Mesodermal cell (in vitro differentiated cells): ENCODE measurements around the gene HELZ.
"Not testable (repeated sequence)": the region's sequence is repeated elsewhere in the genome, so short reads cannot be mapped to it uniquely, and the experiment has no call there.

Experiments used
- H3K27ac ChIP-seq: 2 replicates; pipeline ENCODE4 v1.7.0; 2013; ENCODE audit warnings: mild to moderate bottlenecking, low read depth, low read length, moderate library complexity; ENCODE audit not compliant: severe bottlenecking
- H3K36me3 ChIP-seq: 2 replicates; pipeline ENCODE4 v1.7.1; 2013; ENCODE audit warnings: mild to moderate bottlenecking, low read length, moderate library complexity; ENCODE audit not compliant: control insufficient read depth, insufficient read depth
- H3K4me1 ChIP-seq: one replicate; pipeline ENCODE4 v1.7.1; 2013; ENCODE audit warnings: mild to moderate bottlenecking, low read length; ENCODE audit not compliant: insufficient read depth, control insufficient read depth, poor library complexity, severe bottlenecking
- H3K4me3 ChIP-seq: 2 replicates; pipeline ENCODE4 v1.7.0; 2013; ENCODE audit warnings: low read length, control low read depth, mild to moderate bottlenecking; ENCODE audit not compliant: insufficient read depth, poor library complexity, severe bottlenecking; ENCODE audit errors: extremely low read depth
- H3K9me3 ChIP-seq: 2 replicates; pipeline ENCODE4 v1.7.1; 2013; ENCODE audit warnings: mild to moderate bottlenecking, low read length, moderate library complexity; ENCODE audit not compliant: control insufficient read depth
- WGBS, 2 experiments: methylation state at CpG; one replicate each; pipeline ENCODE4 v1.1.5; 2013; ENCODE audit warnings: missing lambda C conversion rate in 2 of 2; ENCODE audit not compliant: insufficient coverage in 2 of 2; 5-methylcytosine and 5-hydroxymethylcytosine counted together

The HELZ gene

DNA sequence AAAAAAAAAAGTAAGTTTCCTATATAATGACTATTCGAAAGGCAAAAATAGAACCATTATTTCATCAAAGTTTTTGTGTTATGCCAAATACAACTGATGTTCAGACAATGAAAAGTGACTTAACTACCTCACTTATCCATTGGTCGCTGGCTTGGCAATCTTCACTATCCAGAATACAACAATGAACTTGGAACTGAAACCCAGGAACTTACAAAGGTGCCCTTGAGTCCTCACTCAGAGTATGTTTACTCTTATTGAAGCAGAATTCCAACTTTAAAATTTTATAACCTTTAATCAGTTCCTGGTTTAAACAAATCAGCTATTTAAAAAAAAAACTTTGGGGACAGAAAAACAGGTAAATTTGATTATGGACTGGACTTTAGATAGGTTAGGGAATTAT is 34.1 kb downstream of the HELZ start:
- no peak overlapping the region for H3K27ac ChIP-seq

DNA sequence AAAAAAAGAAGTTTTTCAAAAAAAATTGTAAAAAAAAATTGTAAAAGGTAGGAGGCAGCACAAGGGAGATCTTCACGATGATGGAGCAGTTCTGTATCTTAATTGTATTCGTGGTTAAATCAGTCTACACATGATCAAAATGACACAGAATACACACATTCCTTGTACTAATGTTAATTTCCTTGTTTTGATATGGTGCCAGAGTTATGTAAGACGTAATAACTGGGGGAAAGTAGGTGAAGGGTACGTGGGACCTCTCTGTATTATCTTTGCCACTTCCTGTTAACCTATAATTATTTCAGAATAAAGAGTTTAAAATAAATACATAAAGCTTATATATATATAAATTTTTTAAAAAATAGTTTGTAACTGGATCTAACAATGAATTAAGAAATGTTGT is 36.8 kb downstream of the HELZ start:
- Histone ChIP-seq H3K27ac (no peak overlapping the region), H3K4me1 (no peaks in the 10 kb centered on the region), H3K4me3 (no peak overlapping the region), H3K9me3 (no peaks in the 10 kb centered on the region), H3K36me3 (peaks cover 13% of the 10 kb centered on the region)
- no CpG with 5 or more reads among the region's 4 CpGs for WGBS, 2 experiments

More for the DNA sequence above, 34.1 kb downstream of the HELZ start:
- WGBS, 2 experiments: 80 to 100% methylated on average over 1 of the region's 2 CpGs
- Histone ChIP-seq H3K4me3 (no peak overlapping the region), H3K36me3 (peaks cover 32% of the 10 kb centered on the region), H3K9me3 (no peaks in the 10 kb centered on the region), H3K4me1 (no peaks in the 10 kb centered on the region)

DNA sequence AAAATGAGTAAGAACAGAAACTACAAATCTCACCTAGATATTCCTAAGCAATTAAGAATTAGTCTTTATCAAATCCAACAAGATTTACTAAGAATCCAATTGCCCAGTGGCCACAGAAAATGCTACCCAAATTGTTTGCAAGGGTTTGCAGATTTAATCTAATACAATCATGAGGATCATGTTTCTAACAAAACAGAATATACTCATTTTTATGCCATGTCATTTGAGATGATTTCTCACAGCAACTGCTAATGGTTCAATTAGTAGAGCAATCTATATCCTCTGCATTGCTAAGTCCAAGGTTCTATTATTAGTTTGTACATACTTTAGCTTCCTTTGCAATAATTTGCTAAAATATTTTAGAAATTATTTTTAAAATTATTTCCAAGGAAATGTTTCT is 41.2 kb downstream of the HELZ start:
- no peaks in the 10 kb centered on the region for H3K9me3 ChIP-seq
- no peak overlapping the region for H3K4me3 ChIP-seq
- no peaks in the 10 kb centered on the region for H3K4me1 ChIP-seq
- H3K27ac ChIP-seq: no peak overlapping the region
- peaks cover 39% of the 10 kb centered on the region for H3K36me3 ChIP-seq

DNA sequence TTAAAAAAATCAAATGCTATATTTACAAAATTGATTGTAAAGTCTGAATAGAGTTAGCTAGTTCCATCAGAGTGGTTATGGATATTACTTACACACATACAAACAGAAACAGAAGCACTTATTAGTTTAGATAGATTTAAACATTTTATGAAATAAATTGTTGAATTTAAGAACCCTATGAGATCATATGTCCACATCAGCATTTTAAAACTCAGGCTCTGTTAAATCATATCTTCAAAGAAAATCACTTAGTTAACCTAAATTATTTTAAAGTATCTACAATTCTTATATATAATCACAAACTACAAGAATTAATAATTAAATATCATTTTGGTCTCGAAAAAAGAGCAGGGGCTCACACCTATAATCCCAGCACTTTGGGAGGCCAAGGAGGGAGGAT is 42.5 kb downstream of the HELZ start:
- WGBS, 2 experiments: no CpG with 5 or more reads among the region's 1 CpG
- Histone ChIP-seq H3K9me3 (no peaks in the 10 kb centered on the region), H3K36me3 (peaks cover 35% of the 10 kb centered on the region), H3K4me1 (no peaks in the 10 kb centered on the region), H3K4me3 (no peak overlapping the region), H3K27ac (no peak overlapping the region)

DNA sequence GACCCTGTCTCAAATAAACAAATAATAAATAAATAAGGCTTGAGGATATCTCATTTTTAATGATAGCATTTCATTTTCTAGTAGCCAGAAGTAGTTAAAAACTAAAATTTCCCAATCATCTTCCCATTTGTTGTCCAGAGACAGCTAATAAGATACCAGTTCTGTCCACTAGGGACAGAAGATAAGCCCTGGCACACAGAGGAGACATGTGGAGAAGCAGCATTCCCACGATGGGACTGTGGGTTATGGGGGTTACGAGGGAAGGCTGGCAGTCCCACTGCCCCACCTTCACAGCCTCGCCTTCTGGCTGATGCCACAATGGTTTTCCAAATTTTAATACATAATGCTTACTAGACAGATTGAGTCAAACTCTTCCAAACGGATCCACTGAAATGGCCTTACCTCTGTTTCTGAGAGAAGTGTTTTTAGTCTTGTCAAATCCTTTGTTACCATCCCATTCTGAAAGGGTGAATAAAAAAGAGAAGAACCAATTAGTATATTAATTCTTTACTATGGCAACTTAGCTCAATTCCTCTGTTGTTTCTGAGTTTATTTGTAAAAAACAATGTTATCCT is 44.2 kb downstream of the HELZ start:
- no peaks in the 10 kb centered on the region for H3K9me3 ChIP-seq
- peaks cover 44% of the 10 kb centered on the region for H3K36me3 ChIP-seq
- H3K27ac ChIP-seq: no peak overlapping the region
- 80% methylated on average over 2 of the region's 4 CpGs; no CpG with 5 or more reads in 1 of the 2 experiments for WGBS, 2 experiments
- H3K4me3 ChIP-seq: no peak overlapping the region
- no peaks in the 10 kb centered on the region for H3K4me1 ChIP-seq

DNA sequence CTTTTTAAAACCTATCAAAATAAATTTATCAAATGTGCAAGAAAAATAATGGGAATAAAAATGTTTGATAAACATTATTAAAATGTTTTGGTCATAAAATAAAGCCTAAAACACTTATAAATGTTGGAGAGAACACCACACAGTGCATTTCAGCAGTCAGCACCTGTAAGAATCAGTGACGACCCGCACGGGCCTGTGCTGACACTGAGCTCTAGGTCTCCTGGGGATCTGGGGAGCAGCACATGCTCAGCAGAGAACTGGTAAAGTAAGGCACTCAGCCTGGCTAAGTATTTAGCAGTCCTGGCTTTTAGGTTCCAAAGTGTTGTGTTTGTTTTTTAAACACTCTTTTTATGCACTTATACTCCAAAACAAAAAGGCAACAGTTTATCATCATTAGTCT is 46.9 kb downstream of the HELZ start:
- H3K4me3 ChIP-seq: no peak overlapping the region
- H3K36me3 ChIP-seq: peaks cover 41% of the 10 kb centered on the region
- no peak overlapping the region for H3K27ac ChIP-seq
- WGBS, 2 experiments: 95 to 98% methylated on average over 3 of the region's 3 CpGs
- H3K4me1 ChIP-seq: peaks cover 12% of the 10 kb centered on the region
- no peaks in the 10 kb centered on the region for H3K9me3 ChIP-seq

DNA sequence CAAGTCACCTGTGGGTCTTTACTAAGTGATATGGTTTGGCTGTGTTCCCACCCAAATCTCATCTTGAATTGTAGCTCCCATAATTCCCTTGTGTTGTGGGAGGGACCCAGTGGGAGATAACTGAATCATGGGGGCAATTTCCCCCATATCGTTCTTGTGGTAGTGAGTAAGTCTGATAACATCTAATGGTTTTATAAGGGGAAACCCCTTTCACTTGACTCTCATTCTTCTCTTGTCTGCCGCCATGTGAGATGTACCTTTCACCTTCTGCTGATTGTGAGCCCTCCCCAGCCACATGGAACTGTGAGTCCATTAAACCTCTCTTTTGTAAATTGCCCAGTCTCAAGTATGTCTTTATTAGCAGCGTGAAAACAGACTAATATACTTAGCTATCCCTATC is 48.0 kb downstream of the HELZ start:
- not testable (repeated sequence) for H3K4me3 ChIP-seq, H3K9me3 ChIP-seq, H3K27ac ChIP-seq
- WGBS, 2 experiments: 92 to 96% methylated on average over 2 of the region's 3 CpGs
- Histone ChIP-seq H3K36me3 (peaks cover 33% of the 10 kb centered on the region), H3K4me1 (peaks cover 12% of the 10 kb centered on the region)

DNA sequence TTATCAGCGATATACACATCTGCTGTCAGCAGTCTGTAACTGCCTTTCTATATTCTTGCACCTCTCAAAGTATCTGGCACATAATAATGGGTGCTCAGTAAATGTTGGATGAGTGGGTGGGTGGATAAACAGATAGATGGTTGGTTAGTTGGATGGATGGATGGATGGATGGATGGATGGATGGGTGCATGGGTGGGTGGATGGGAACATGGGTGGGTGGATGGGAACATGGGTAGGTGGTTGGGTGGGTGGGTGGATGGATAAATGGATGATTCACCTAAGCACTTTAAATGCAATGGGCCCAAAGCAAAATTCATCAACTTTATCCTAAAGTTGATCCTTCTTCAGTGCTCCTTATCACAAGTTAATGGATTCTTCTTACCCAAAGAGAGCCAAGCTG is 48.6 kb downstream of the HELZ start:
- Histone ChIP-seq H3K27ac (no peak overlapping the region), H3K4me1 (peaks cover 12% of the 10 kb centered on the region), H3K9me3 (no peaks in the 10 kb centered on the region), H3K36me3 (peaks cover 33% of the 10 kb centered on the region), H3K4me3 (no peak overlapping the region)
- WGBS, 2 experiments: 86 to 100% methylated on average over 1 of the region's 1 CpG

DNA sequence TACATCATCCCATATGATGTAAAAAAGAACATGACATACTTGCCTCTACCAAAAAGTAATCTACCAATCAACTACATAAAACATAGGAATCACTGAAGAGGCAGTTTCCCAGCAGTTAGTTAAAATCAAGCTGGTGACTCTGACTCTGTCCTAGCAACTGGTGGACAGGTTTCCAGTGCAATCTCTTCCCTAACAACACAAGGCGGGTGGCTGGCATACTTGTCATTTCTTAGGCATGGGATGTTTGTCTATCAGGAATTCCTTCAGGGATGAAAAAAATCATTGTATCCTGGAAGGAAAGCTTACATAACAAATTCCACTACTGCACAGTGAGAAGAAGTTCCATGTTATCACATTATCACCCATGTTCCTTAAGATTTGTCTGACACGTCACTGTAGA is 50.9 kb downstream of the HELZ start:
- no CpG with 5 or more reads among the region's 2 CpGs for WGBS, 2 experiments
- Histone ChIP-seq H3K4me3 (no peak overlapping the region), H3K4me1 (peaks cover 12% of the 10 kb centered on the region), H3K9me3 (no peaks in the 10 kb centered on the region), H3K36me3 (peaks cover 14% of the 10 kb centered on the region), H3K27ac (peak overlapping the region; percentile 55)

DNA sequence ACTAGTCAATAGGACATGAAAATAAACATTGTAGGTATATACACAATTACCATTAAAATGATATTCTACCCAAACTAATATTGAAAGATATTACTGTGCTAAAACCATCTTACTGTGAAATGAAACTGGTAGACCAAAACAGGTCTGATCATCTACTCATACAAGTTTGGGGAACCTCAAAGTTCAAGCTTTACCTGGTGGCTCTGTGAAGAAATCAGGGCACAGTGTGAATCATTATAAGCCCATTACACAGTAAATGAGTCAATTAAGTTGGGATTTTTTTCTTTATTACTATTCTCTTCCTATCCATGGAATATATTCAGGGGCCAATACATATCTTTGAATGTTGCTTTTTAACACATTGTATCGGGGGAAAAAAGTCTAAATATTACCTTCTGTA is 57.1 kb downstream of the HELZ start:
- H3K9me3 ChIP-seq: no peaks in the 10 kb centered on the region
- H3K4me1 ChIP-seq: no peaks in the 10 kb centered on the region
- H3K36me3 ChIP-seq: peaks cover 15% of the 10 kb centered on the region
- 80% methylated on average over 1 of the region's 1 CpG; no CpG with 5 or more reads in 1 of the 2 experiments for WGBS, 2 experiments
- H3K4me3 ChIP-seq: no peak overlapping the region
- no peak overlapping the region for H3K27ac ChIP-seq

DNA sequence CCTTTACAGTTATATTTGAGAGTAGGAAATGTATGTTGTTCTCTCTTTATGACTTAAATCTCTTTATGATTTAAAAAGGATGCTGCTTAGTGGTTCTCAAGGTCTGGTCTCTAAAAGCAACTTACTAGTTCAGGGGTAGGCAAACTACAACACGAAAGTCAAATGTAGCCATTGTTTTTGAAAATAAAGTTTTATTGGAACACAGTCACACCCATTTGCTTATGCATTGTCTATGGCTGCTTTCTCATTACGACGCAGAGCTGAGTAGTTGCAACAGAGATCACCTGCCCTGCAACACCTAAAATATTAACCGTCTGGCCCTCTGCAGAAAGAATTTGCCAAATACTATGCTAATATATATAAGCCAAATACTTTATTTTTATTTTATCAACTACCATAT is 58.2 kb downstream of the HELZ start:
- 100% methylated on average over 1 to 2 of the region's 4 CpGs for WGBS, 2 experiments
- Histone ChIP-seq H3K4me3 (no peak overlapping the region), H3K36me3 (peaks cover 15% of the 10 kb centered on the region), H3K9me3 (no peaks in the 10 kb centered on the region), H3K27ac (no peak overlapping the region), H3K4me1 (no peaks in the 10 kb centered on the region)
